MCF 10A (cell line): ENCODE data around the gene SLF1. TPM values are rescaled to one million over a fixed set of nuclear protein-coding genes. Genes with fewer than 3 reads are reported as not detected.

ENCODE experiments used
- BruUV-seq: library from RNA; stranded (reverse); fragments of 400-500 nt; replicated peaks from 2 replicates; lab custom pipeline; 2021; lab: Mats Ljungman, UMichigan
- CTCF ChIA-PET: fragments of 300-600 bp; sonication (Branson Sonifier 250); formaldehyde crosslinking; extraction: SDS; loops from one replicate; lab custom pipeline; 2021; ENCODE audit warnings: antibody characterized with exemption, inconsistent platforms; lab: Yijun Ruan, JAX
- POLR2A ChIA-PET: fragments of 300-600, 350-650 bp; sonication (Branson Sonifier 250); formaldehyde crosslinking; extraction: SDS; loops from one replicate; lab custom pipeline; 2020; ENCODE audit warnings: antibody characterized with exemption, inconsistent platforms; lab: Yijun Ruan, JAX
- DNase-seq: peaks from one replicate; pipeline ENCODE4 v3.0.0-alpha.2; 2018; ENCODE audit not compliant: unreplicated experiment
- H3K27ac Mint-ChIP-seq: one replicate; pipeline ENCODE4 v1.8.0; 2022; ENCODE audit warnings: mild to moderate bottlenecking, low read depth, mixed read lengths; ENCODE audit not compliant: unreplicated experiment
- H3K27me3 Mint-ChIP-seq: one replicate; pipeline ENCODE4 v1.8.0; 2022; ENCODE audit warnings: mixed read lengths; ENCODE audit not compliant: insufficient read depth, unreplicated experiment
- H3K36me3 Mint-ChIP-seq: one replicate; pipeline ENCODE4 v1.8.0; 2022; ENCODE audit warnings: mild to moderate bottlenecking, moderate library complexity, mixed read lengths; ENCODE audit not compliant: insufficient read depth, unreplicated experiment
- H3K4me1 Mint-ChIP-seq: one replicate; pipeline ENCODE4 v1.8.0; 2022; ENCODE audit warnings: mixed read lengths; ENCODE audit not compliant: insufficient read depth, unreplicated experiment
- H3K4me3 Mint-ChIP-seq: one replicate; pipeline ENCODE4 v1.8.0; 2022; ENCODE audit warnings: mild to moderate bottlenecking, moderate library complexity, mixed read lengths; ENCODE audit not compliant: unreplicated experiment
- H3K9me3 Mint-ChIP-seq: one replicate; pipeline ENCODE4 v1.8.0; 2022; ENCODE audit warnings: mixed read lengths; ENCODE audit not compliant: unreplicated experiment
- intact Hi-C: fragments of 100-400 bp; cut with micrococcal nuclease; formaldehyde crosslinking; loops from 2 replicates; pipeline ENCODE4 v1.14.1; 2022
- total RNA-seq: library from RNA; stranded (reverse); gene quantifications from 2 replicates; pipeline ENCODE4 v1.2.3, GENCODE V29; 2022
- TF ChIP-seq, protein P1 (sequence below): fragments of 200-600 bp; IDR thresholded peaks from one replicate; pipeline ENCODE4 v1.8.0; 2022; ENCODE audit warnings: antibody characterized with exemption, mild to moderate bottlenecking; ENCODE audit not compliant: unreplicated experiment

Gene SLF1
- total RNA-seq, 1 experiment from 2014 or later: 6.0 TPM

DNA sequence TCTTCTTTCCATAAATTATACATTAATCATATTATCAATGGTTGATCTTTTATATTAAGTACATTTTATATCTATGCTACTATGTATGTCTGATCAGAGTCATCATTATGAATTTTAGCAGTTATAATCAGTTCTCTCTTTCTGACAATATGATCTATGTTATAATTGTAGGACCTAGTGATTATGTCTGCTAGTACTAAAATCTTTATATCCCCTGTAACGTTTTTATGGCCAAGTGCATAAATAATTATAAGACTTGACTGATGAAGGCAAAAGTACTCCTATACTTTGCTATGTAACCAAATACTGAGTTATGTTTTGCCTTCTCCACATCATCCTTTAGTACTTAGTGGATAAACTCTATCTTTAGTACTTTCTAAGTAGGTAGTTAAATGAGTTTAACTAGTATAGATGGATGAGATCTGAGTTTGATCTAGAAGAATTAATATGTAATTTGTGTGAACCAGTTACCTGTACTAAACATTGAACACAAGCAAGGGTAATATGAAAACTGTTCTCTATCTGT, 75.4 kb downstream of the SLF1 start:
- H3K4me1 Mint-ChIP-seq: peaks cover 16% of the 10 kb centered on the region
- peak overlapping the region; percentile 79 for H3K27ac Mint-ChIP-seq
- intact Hi-C loops: loop anchor here (1.0 to 2.0 kb wide), 3 partner anchors 75 to 215 kb away; partner anchors contain the start of genes KIAA0825 and SLF1
- H3K4me3 Mint-ChIP-seq: no peak overlapping the region
- ChIA-PET POLR2A (interaction anchor here (1.3 kb wide), 1 partner anchor 11 kb away, joined by 4 read pairs; no protein-coding TSS in a partner anchor), CTCF (interaction anchor here (1.4 kb wide), 2 partner anchors 44 to 76 kb away, joined by 4 to 6 read pairs; partner anchors contain the start of genes KIAA0825 and SLF1)
- H3K27me3 Mint-ChIP-seq: no peaks in the 10 kb centered on the region
- H3K36me3 Mint-ChIP-seq: peaks cover 10% of the 10 kb centered on the region
- no TSS peak for BruUV-seq
- no peak for DNase-seq
- H3K9me3 Mint-ChIP-seq: no peaks in the 10 kb centered on the region
- TF ChIP-seq, protein P1, sequence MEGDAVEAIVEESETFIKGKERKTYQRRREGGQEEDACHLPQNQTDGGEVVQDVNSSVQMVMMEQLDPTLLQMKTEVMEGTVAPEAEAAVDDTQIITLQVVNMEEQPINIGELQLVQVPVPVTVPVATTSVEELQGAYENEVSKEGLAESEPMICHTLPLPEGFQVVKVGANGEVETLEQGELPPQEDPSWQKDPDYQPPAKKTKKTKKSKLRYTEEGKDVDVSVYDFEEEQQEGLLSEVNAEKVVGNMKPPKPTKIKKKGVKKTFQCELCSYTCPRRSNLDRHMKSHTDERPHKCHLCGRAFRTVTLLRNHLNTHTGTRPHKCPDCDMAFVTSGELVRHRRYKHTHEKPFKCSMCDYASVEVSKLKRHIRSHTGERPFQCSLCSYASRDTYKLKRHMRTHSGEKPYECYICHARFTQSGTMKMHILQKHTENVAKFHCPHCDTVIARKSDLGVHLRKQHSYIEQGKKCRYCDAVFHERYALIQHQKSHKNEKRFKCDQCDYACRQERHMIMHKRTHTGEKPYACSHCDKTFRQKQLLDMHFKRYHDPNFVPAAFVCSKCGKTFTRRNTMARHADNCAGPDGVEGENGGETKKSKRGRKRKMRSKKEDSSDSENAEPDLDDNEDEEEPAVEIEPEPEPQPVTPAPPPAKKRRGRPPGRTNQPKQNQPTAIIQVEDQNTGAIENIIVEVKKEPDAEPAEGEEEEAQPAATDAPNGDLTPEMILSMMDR: no peak

DNA sequence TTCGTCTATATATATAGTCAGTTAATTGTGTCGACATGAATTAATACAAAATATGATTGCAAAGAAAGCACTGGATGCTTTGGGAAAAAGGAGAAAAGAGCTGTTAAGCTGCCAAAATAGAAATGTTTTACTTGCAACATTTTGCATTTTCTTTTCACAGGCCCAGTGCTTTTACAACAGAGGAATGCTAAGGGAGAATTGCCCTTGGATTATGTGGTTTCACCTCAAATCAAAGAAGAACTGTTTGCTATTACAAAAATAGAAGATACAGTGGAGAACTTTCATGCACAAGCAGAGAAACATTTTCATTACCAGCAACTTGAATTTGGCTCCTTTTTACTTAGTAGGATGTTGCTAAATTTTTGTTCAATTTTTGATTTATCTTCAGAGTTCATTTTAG, 76.2 kb downstream of the SLF1 start:
- H3K27ac Mint-ChIP-seq: no peak overlapping the region
- peaks cover 7% of the 10 kb centered on the region for H3K36me3 Mint-ChIP-seq
- DNase-seq: no peak
- peaks cover 14% of the 10 kb centered on the region for H3K4me1 Mint-ChIP-seq
- TF ChIP-seq, protein P1: no peak
- H3K9me3 Mint-ChIP-seq: no peaks in the 10 kb centered on the region
- BruUV-seq: no TSS peak
- no peak overlapping the region for H3K4me3 Mint-ChIP-seq
- no peaks in the 10 kb centered on the region for H3K27me3 Mint-ChIP-seq
- ChIA-PET CTCF (interaction anchor here (1.3 kb wide), 1 partner anchor 22 kb away, joined by 4 read pairs; no protein-coding TSS in a partner anchor), POLR2A (interaction anchor here (0.7 kb wide), 1 partner anchor 1991 kb away, joined by 3 read pairs; no protein-coding TSS in a partner anchor)
- intact Hi-C loops: no loop called here

DNA sequence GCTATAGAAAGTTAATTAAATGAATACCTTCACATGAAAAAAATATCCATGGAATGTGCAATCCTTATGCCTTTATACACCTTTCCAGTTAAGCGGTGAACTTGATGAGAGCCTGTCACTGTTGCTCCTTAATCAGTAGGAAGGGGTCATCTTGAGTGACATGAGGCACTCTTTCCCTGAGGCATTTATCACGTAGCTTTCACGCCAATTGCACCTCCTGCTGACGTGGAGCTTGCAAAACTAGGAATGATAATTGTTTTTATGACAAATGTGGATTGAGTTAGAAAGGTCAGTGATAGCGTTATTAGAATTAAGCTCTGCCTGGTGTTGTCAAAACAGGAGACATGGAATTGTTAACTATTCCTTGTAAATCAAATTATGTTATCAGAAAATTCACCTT, 79.7 kb downstream of the SLF1 start:
- intact Hi-C loops: no loop called here
- no peak for DNase-seq
- Mint-ChIP-seq H3K4me1 (peaks cover 2% of the 10 kb centered on the region), H3K36me3 (peaks cover 11% of the 10 kb centered on the region), H3K27me3 (no peaks in the 10 kb centered on the region), H3K4me3 (no peak overlapping the region), H3K27ac (no peak overlapping the region), H3K9me3 (no peaks in the 10 kb centered on the region)
- TF ChIP-seq, protein P1: no peak
- BruUV-seq: no TSS peak
- ChIA-PET CTCF (no interaction called here), POLR2A (interaction anchor here (1.2 to 1.5 kb wide), 2 partner anchors 10 to 11 kb away, joined by 3 to 5 read pairs; no protein-coding TSS in a partner anchor)

DNA sequence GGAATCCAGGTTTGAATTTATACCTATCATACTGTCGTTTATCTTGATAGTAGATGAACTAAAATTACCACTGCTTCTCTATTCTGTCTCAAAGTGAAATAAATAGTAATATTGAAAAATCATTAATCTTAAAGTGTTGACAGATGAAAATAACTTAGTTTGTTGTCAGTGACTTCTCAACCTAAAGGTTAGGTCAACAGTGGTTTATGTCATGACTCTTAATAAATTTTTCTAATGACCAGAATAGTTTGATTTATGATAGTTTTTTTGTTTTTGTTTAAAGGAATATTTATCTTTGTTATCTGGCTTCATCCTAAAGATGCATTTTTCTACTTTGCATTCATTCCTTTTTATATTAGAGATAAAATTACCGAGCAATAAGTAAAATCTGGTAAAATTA, 81.1 kb downstream of the SLF1 start:
- TF ChIP-seq, protein P1: no peak
- no peak overlapping the region for H3K27ac Mint-ChIP-seq
- no peak for DNase-seq
- H3K36me3 Mint-ChIP-seq: peaks cover 15% of the 10 kb centered on the region
- intact Hi-C loops: no loop called here
- H3K4me3 Mint-ChIP-seq: no peak overlapping the region
- no peaks in the 10 kb centered on the region for H3K9me3 Mint-ChIP-seq
- H3K27me3 Mint-ChIP-seq: no peaks in the 10 kb centered on the region
- ChIA-PET CTCF (no interaction called here), POLR2A (no interaction called here)
- BruUV-seq: no TSS peak
- H3K4me1 Mint-ChIP-seq: no peaks in the 10 kb centered on the region
